Large intestine (tissue), 12 donors: Measurements from ENCODE around the gene SMC3. TPM values are rescaled to one million over a fixed set of nuclear protein-coding genes. Genes with fewer than 3 reads are reported as not detected.

Experiments
- DNase-seq, 2 donors: peaks; one replicate each; pipeline versions ENCODE4 v3.0.0 to v3.0.0-alpha.2; 2013
- H3K27ac ChIP-seq: one replicate; pipeline ENCODE4 v1.5.1; 2013; ENCODE audit warnings: low read length
- H3K27me3 ChIP-seq: 2 replicates; pipeline ENCODE4 v1.6.1; 2013; ENCODE audit warnings: low read length; ENCODE audit not compliant: control insufficient read depth, insufficient read depth
- H3K36me3 ChIP-seq: 2 replicates; pipeline ENCODE4 v1.6.1; 2013; ENCODE audit warnings: low read length; ENCODE audit not compliant: control insufficient read depth, insufficient read depth
- H3K4me1 ChIP-seq: one replicate; pipeline ENCODE4 v1.6.1; 2013; ENCODE audit warnings: low read length; ENCODE audit not compliant: control insufficient read depth, insufficient read depth
- H3K4me3 ChIP-seq: one replicate; pipeline ENCODE4 v1.5.1; 2013; ENCODE audit warnings: low read length
- H3K9me3 ChIP-seq: one replicate; pipeline ENCODE4 v1.6.1; 2013; ENCODE audit warnings: mild to moderate bottlenecking, low read depth, low read length, moderate library complexity; ENCODE audit not compliant: control insufficient read depth
- WGBS: methylation state at CpG from one replicate; pipeline ENCODE4 v1.1.5; 2013; ENCODE audit warnings: low lambda C conversion rate; ENCODE audit not compliant: insufficient coverage; 5-methylcytosine and 5-hydroxymethylcytosine counted together
- long read RNA-seq, 11 donors: transcript quantifications; one replicate each; lab custom pipeline, GENCODE V29; 2026
- polyA plus RNA-seq: library from polyadenylated mRNA; unstranded; fragments of 120-200 nt; gene quantifications from one replicate; pipeline ENCODE4 v1.2.1, GENCODE V29; 2013

The SMC3 gene
- polyA plus RNA-seq: 62.6 TPM
- long read RNA-seq, donor 1, full-length matches to known transcripts: 1 of 20 reads
- long read RNA-seq, donor 1, partial matches to known transcripts: 19 of 20 reads
- long read RNA-seq, donor 1, other reads (novel, unspliced or antisense): 0 of 20 reads
- long read RNA-seq, donor 2, full-length matches to known transcripts: 2 of 32 reads
- long read RNA-seq, donor 2, partial matches to known transcripts: 30 of 32 reads
- long read RNA-seq, donor 2, other reads (novel, unspliced or antisense): 0 of 32 reads
- long read RNA-seq, donor 3: 0 reads
- long read RNA-seq, donor 4: 0 reads
- long read RNA-seq, donor 5, full-length matches to known transcripts: 1 of 14 reads
- long read RNA-seq, donor 5, partial matches to known transcripts: 13 of 14 reads
- long read RNA-seq, donor 5, other reads (novel, unspliced or antisense): 0 of 14 reads
- long read RNA-seq, donor 6, full-length matches to known transcripts: 1 of 15 reads
- long read RNA-seq, donor 6, partial matches to known transcripts: 14 of 15 reads
- long read RNA-seq, donor 6, other reads (novel, unspliced or antisense): 0 of 15 reads
- long read RNA-seq, donor 7, partial matches to known transcripts: 18 of 18 reads
- long read RNA-seq, donor 7, other reads (novel, unspliced or antisense): 0 of 18 reads
- long read RNA-seq, donor 8, partial matches to known transcripts: 45 of 45 reads
- long read RNA-seq, donor 8, other reads (novel, unspliced or antisense): 0 of 45 reads
- long read RNA-seq, donor 9, partial matches to known transcripts: 26 of 26 reads
- long read RNA-seq, donor 9, other reads (novel, unspliced or antisense): 0 of 26 reads
- long read RNA-seq, donor 10, full-length matches to known transcripts: 2 of 17 reads
- long read RNA-seq, donor 10, partial matches to known transcripts: 15 of 17 reads
- long read RNA-seq, donor 10, other reads (novel, unspliced or antisense): 0 of 17 reads
- long read RNA-seq, donor 11, full-length matches to known transcripts: 2 of 10 reads
- long read RNA-seq, donor 11, partial matches to known transcripts: 8 of 10 reads
- long read RNA-seq, donor 11, other reads (novel, unspliced or antisense): 0 of 10 reads

- Histone ChIP-seq H3K4me1 (peaks cover 24% of the 10 kb centered on the region), H3K36me3 (peaks cover 9% of the 10 kb centered on the region), H3K9me3 (no peaks in the 10 kb centered on the region), H3K4me3 (peak within 1 kb of the TSS; percentile 98), H3K27ac (peak within 1 kb of the TSS; percentile 95), H3K27me3 (no peaks in the 10 kb centered on the region)
- WGBS: no CpG with 5 or more reads among the region's 64 CpGs
- DNase-seq: peak; percentile 91 to 97
Observed at GRCh38 chr10:110567201-110568054, at the start of gene SMC3. Gene SMC3 (plus strand): TSS chr10:110567695. CDS start chr10:110567817, 122 bp downstream.

GRCh38 chr10:110522365-110522988 lies 45.0 kb upstream of the SMC3 start:
- H3K36me3 ChIP-seq: no peaks in the 10 kb centered on the region
- H3K9me3 ChIP-seq: no peaks in the 10 kb centered on the region
- peak overlapping the region; percentile 77 for H3K27ac ChIP-seq
- no CpG with 5 or more reads among the region's 4 CpGs for WGBS
- H3K4me1 ChIP-seq: peaks cover 34% of the 10 kb centered on the region
- peak; percentile 63 to 92 for DNase-seq
- H3K4me3 ChIP-seq: no peak overlapping the region
- H3K27me3 ChIP-seq: no peaks in the 10 kb centered on the region

- DNase-seq: no peak
- WGBS: no CpG with 5 or more reads among the region's 3 CpGs
- Histone ChIP-seq H3K27me3 (no peaks in the 10 kb centered on the region), H3K9me3 (no peaks in the 10 kb centered on the region), H3K27ac (peak overlapping the region; percentile 40), H3K36me3 (no peaks in the 10 kb centered on the region), H3K4me1 (peaks cover 34% of the 10 kb centered on the region), H3K4me3 (no peak overlapping the region)
Observed at GRCh38 chr10:110523736-110524135, 43.8 kb upstream of the SMC3 start.

GRCh38 chr10:110524179-110524858 lies 43.2 kb upstream of the SMC3 start:
- H3K36me3 ChIP-seq: no peaks in the 10 kb centered on the region
- H3K4me1 ChIP-seq: peaks cover 34% of the 10 kb centered on the region
- H3K4me3 ChIP-seq: no peak overlapping the region
- no peaks in the 10 kb centered on the region for H3K27me3 ChIP-seq
- H3K9me3 ChIP-seq: no peaks in the 10 kb centered on the region
- WGBS: 88% methylated on average over 1 of the region's 3 CpGs
- no peak overlapping the region for H3K27ac ChIP-seq
- DNase-seq: no peak

- 17% methylated on average over 1 of the region's 2 CpGs for WGBS
- Histone ChIP-seq H3K36me3 (no peaks in the 10 kb centered on the region), H3K27me3 (no peaks in the 10 kb centered on the region), H3K4me3 (no peak overlapping the region), H3K9me3 (no peaks in the 10 kb centered on the region), H3K27ac (no peak overlapping the region), H3K4me1 (peaks cover 34% of the 10 kb centered on the region)
- no peak for DNase-seq
Observed at GRCh38 chr10:110524859-110525232, 42.6 kb upstream of the SMC3 start.

- Histone ChIP-seq H3K36me3 (no peaks in the 10 kb centered on the region), H3K27me3 (no peaks in the 10 kb centered on the region), H3K9me3 (no peaks in the 10 kb centered on the region), H3K27ac (peak overlapping the region; percentile 32), H3K4me3 (no peak overlapping the region), H3K4me1 (peaks cover 36% of the 10 kb centered on the region)
- peak; percentile 45 to 73 for DNase-seq
- no CpG with 5 or more reads among the region's 9 CpGs for WGBS
Observed at GRCh38 chr10:110525349-110526260, 41.9 kb upstream of the SMC3 start.

GRCh38 chr10:110527731-110528171 lies 39.7 kb upstream of the SMC3 start:
- Histone ChIP-seq H3K9me3 (no peaks in the 10 kb centered on the region), H3K4me1 (peaks cover 21% of the 10 kb centered on the region), H3K27ac (no peak overlapping the region), H3K4me3 (no peak overlapping the region), H3K36me3 (no peaks in the 10 kb centered on the region), H3K27me3 (no peaks in the 10 kb centered on the region)
- WGBS: no CpG with 5 or more reads among the region's 9 CpGs
- peak in 1 of 2 donors; percentile 30 for DNase-seq

GRCh38 chr10:110528224-110528996 lies 39.1 kb upstream of the SMC3 start:
- DNase-seq: no peak
- no peaks in the 10 kb centered on the region for H3K27me3 ChIP-seq
- no peaks in the 10 kb centered on the region for H3K9me3 ChIP-seq
- no peak overlapping the region for H3K4me3 ChIP-seq
- H3K4me1 ChIP-seq: peaks cover 18% of the 10 kb centered on the region
- H3K36me3 ChIP-seq: no peaks in the 10 kb centered on the region
- H3K27ac ChIP-seq: no peak overlapping the region
- WGBS: no CpG with 5 or more reads among the region's 5 CpGs
